GM18861 (cell line): ENCODE measurements around the gene ENG.
"Not testable (repeated sequence)": the region's sequence is repeated elsewhere in the genome, so short reads cannot be mapped to it uniquely, and the experiment has no call there.

ENCODE experiments used
- ATAC-seq: cut with Tn5 transposase; IDR thresholded peaks from one replicate; pipeline ENCODE4 v1.9.1; 2021; ENCODE audit not compliant: unreplicated experiment

Gene ENG

GRCh38 chr9:127794001-127794791 is 60.3 kb downstream of the ENG start:
- no peak for ATAC-seq

- ATAC-seq = no peak
These were observed 61.3 kb downstream of the ENG start for GRCh38 chr9:127793093-127793708.

GRCh38 chr9:127792417-127793031 is 61.9 kb downstream of the ENG start:
- no peak for ATAC-seq

GRCh38 chr9:127791085-127791484 is 63.4 kb downstream of the ENG start:
- ATAC-seq = no peak

GRCh38 chr9:127790094-127790855 is 64.2 kb downstream of the ENG start:
- no peak for ATAC-seq

GRCh38 chr9:127789179-127789578 is 65.3 kb downstream of the ENG start:
- ATAC-seq = no peak

GRCh38 chr9:127788337-127789011 is 66.0 kb downstream of the ENG start:
- ATAC-seq = no peak

- ATAC-seq = no peak
These were observed 67.7 kb downstream of the ENG start for GRCh38 chr9:127786773-127787104.

- peak; percentile 37 for ATAC-seq
These were observed 68.3 kb downstream of the ENG start, which contains the start of gene CDK9 for GRCh38 chr9:127785933-127786772. TSS of gene CDK9 (plus strand) at chr9:127786034. CDS start at chr9:127786149, 115 bp downstream.

GRCh38 chr9:127785023-127785932 is 69.2 kb downstream of the ENG start:
- peak; percentile 32 for ATAC-seq

- ATAC-seq = no peak
These were observed 71.1 kb downstream of the ENG start for GRCh38 chr9:127783111-127784008.

- ATAC-seq = no peak
These were observed 72.7 kb downstream of the ENG start for GRCh38 chr9:127781806-127782205.

- ATAC-seq = not testable (repeated sequence)
These were observed 73.5 kb downstream of the ENG start for GRCh38 chr9:127780909-127781308.

- no peak for ATAC-seq
These were observed 74.2 kb downstream of the ENG start for GRCh38 chr9:127780126-127780885.

- peak; percentile 40 for ATAC-seq
These were observed 75.1 kb downstream of the ENG start for GRCh38 chr9:127779136-127779981.
